Measurements from ENCODE around the gene LMOD2. TPM values are rescaled to one million over a fixed set of nuclear protein-coding genes. Genes with fewer than 3 reads are reported as not detected.

The LMOD2 gene
- total RNA-seq, 4 donors from 2014 or later: not detected

GRCh38 chr7:123695944-123696677, 40.4 kb downstream of the LMOD2 start:
- WGBS: 72% methylated on average over 3 of the region's 3 CpGs
- peaks cover 45% of the 10 kb centered on the region for H3K36me3 ChIP-seq

GRCh38 chr7:123705211-123705901, 49.7 kb downstream of the LMOD2 start:
- Histone ChIP-seq H3K4me3 (no peak overlapping the region), H3K4me1 (no peaks in the 10 kb centered on the region), H3K27ac (no peak overlapping the region), H3K27me3 (no peaks in the 10 kb centered on the region), H3K9me3 (no peaks in the 10 kb centered on the region), H3K36me3 (peaks cover 53% of the 10 kb centered on the region)
- DNase-seq (ENCODE audit: low spot score in 2 of 2): no peak
- 96% methylated on average over 1 of the region's 1 CpG for WGBS
- TF ChIP-seq CTCF (IDR thresholded peaks at IDR 0.05): no peak
- TF ChIP-seq POLR2A (IDR thresholded peaks at IDR 0.05): no peak
- TF ChIP-seq EP300 (IDR thresholded peaks at IDR 0.05): no peak
- TF ChIP-seq POLR2AphosphoS5 (IDR thresholded peaks at IDR 0.05): no peak

More at GRCh38 chr7:123695944-123696677, 40.4 kb downstream of the LMOD2 start:
- Histone ChIP-seq H3K4me3 (no peak overlapping the region), H3K4me1 (no peaks in the 10 kb centered on the region), H3K27ac (no peak overlapping the region), H3K9me3 (no peaks in the 10 kb centered on the region), H3K27me3 (no peaks in the 10 kb centered on the region)
- TF ChIP-seq EP300 (IDR thresholded peaks at IDR 0.05): no peak
- TF ChIP-seq CTCF (IDR thresholded peaks at IDR 0.05): no peak
- TF ChIP-seq POLR2A (IDR thresholded peaks at IDR 0.05): no peak
- no peak for TF ChIP-seq POLR2AphosphoS5 (IDR thresholded peaks at IDR 0.05)
- DNase-seq (ENCODE audit: low spot score in 2 of 2): no peak

- H3K9me3 ChIP-seq: no peaks in the 10 kb centered on the region
- TF ChIP-seq POLR2A (IDR thresholded peaks at IDR 0.05) (no peak), EP300 (IDR thresholded peaks at IDR 0.05) (no peak), CTCF (IDR thresholded peaks at IDR 0.05) (no peak), POLR2AphosphoS5 (IDR thresholded peaks at IDR 0.05) (no peak)
- WGBS: 48% methylated on average over 2 of the region's 2 CpGs
Observed at GRCh38 chr7:123709525-123709924, 53.9 kb downstream of the LMOD2 start.

GRCh38 chr7:123710683-123711082, 55.0 kb downstream of the LMOD2 start:
- 71% methylated on average over 2 of the region's 2 CpGs for WGBS
- no peak for DNase-seq (ENCODE audit: low spot score in 2 of 2)

More at GRCh38 chr7:123709525-123709924, 53.9 kb downstream of the LMOD2 start:
- no peak for DNase-seq (ENCODE audit: low spot score in 2 of 2)
- H3K27me3 ChIP-seq: no peaks in the 10 kb centered on the region
- H3K27ac ChIP-seq: no peak overlapping the region
- no peak overlapping the region for H3K4me3 ChIP-seq
- peaks cover 35% of the 10 kb centered on the region for H3K36me3 ChIP-seq
- H3K4me1 ChIP-seq: peaks cover 5% of the 10 kb centered on the region

More at GRCh38 chr7:123710683-123711082, 55.0 kb downstream of the LMOD2 start:
- peaks cover 24% of the 10 kb centered on the region for H3K36me3 ChIP-seq
- TF ChIP-seq POLR2AphosphoS5 (IDR thresholded peaks at IDR 0.05) (no peak), EP300 (IDR thresholded peaks at IDR 0.05) (no peak), POLR2A (IDR thresholded peaks at IDR 0.05) (no peak), CTCF (IDR thresholded peaks at IDR 0.05) (no peak)
- H3K9me3 ChIP-seq: no peaks in the 10 kb centered on the region
- peaks cover 5% of the 10 kb centered on the region for H3K4me1 ChIP-seq
- no peak overlapping the region for H3K4me3 ChIP-seq
- H3K27ac ChIP-seq: no peak overlapping the region
- no peaks in the 10 kb centered on the region for H3K27me3 ChIP-seq
